Nephron progenitor cell (in vitro differentiated cells): ENCODE results near the gene CCR5AS.

Experiments
- DNase-seq: peaks from one replicate; pipeline ENCODE4 v3.0.0; 2021
- H3K27ac Mint-ChIP-seq: 2 replicates; pipeline ENCODE4 v1.8.0; 2021; ENCODE audit warnings: mild to moderate bottlenecking, moderate library complexity, mixed read lengths
- H3K27me3 Mint-ChIP-seq: 2 replicates; pipeline ENCODE4 v1.8.0; 2021; ENCODE audit warnings: mild to moderate bottlenecking, low read depth, mixed read lengths; ENCODE audit not compliant: poor library complexity
- H3K36me3 Mint-ChIP-seq: 2 replicates; pipeline ENCODE4 v1.8.0; 2021; ENCODE audit warnings: low read depth, mixed read lengths
- H3K4me1 Mint-ChIP-seq: 2 replicates; pipeline ENCODE4 v1.8.0; 2021; ENCODE audit warnings: mixed read lengths
- H3K4me3 Mint-ChIP-seq: 2 replicates; pipeline ENCODE4 v1.8.0; 2021; ENCODE audit warnings: mild to moderate bottlenecking, moderate library complexity, mixed read lengths
- H3K9me3 Mint-ChIP-seq: 2 replicates; pipeline ENCODE4 v1.8.0; 2021; ENCODE audit warnings: mild to moderate bottlenecking, moderate library complexity, mixed read lengths
- TF ChIP-seq, protein P1 (sequence below): fragments of 200-600 bp; sonication (generic); IDR thresholded peaks from 2 replicates; pipeline ENCODE4 v1.5.0; 2021; ENCODE audit warnings: antibody characterized with exemption

The CCR5AS gene

DNA sequence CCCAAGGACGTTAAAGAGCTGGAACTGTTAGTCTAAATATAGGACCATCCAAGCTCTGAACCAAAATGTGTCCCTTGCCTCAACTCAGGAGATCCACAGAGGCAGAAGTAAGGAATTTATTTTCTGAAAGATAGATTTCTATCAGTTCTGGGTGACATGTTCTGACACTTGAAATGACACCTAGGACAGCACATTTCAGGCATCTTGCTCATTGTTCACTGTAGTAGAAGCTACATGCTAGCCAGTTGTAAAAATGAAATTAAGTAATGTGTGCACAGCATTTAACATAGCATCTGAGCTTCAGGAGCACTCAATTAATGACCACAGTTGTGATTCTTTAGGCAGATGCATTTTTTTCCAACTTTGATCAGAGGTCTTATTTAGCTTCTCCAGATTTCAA, 52.4 kb downstream of the CCR5AS start:
- Mint-ChIP-seq H3K27ac (no peak overlapping the region), H3K4me1 (no peaks in the 10 kb centered on the region), H3K9me3 (no peaks in the 10 kb centered on the region), H3K4me3 (no peak overlapping the region), H3K27me3 (peaks cover 45% of the 10 kb centered on the region), H3K36me3 (no peaks in the 10 kb centered on the region)
- no peak for DNase-seq
- TF ChIP-seq, protein P1, sequence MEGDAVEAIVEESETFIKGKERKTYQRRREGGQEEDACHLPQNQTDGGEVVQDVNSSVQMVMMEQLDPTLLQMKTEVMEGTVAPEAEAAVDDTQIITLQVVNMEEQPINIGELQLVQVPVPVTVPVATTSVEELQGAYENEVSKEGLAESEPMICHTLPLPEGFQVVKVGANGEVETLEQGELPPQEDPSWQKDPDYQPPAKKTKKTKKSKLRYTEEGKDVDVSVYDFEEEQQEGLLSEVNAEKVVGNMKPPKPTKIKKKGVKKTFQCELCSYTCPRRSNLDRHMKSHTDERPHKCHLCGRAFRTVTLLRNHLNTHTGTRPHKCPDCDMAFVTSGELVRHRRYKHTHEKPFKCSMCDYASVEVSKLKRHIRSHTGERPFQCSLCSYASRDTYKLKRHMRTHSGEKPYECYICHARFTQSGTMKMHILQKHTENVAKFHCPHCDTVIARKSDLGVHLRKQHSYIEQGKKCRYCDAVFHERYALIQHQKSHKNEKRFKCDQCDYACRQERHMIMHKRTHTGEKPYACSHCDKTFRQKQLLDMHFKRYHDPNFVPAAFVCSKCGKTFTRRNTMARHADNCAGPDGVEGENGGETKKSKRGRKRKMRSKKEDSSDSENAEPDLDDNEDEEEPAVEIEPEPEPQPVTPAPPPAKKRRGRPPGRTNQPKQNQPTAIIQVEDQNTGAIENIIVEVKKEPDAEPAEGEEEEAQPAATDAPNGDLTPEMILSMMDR, result no peak

DNA sequence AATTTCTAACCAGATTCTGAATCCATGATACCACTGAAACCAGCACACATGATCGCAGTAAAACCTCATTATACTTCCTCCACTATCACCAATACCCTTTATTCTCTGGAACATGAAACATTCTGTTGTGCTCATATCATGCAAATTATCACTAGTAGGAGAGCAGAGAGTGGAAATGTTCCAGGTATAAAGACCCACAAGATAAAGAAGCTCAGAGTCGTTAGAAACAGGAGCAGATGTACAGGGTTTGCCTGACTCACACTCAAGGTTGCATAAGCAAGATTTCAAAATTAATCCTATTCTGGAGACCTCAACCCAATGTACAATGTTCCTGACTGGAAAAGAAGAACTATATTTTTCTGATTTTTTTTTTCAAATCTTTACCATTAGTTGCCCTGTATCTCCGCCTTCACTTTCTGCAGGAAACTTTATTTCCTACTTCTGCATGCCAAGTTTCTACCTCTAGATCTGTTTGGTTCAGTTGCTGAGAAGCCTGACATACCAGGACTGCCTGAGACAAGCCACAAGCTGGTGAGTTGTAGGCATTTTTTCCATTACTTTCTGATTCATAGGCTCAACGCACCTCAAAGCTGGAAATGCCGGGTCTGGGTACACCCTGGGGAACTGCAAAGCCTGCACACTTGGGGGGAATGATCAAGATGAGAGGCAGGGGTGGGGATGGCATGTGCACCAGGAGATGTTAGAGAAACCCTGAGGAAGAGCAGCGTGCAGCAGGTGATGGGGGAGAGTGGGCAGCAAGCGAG, 53.0 kb downstream of the CCR5AS start, which contains the start of gene CCR2:
Gene CCR2, plus strand, starts transcription at position 465 of the 764 bp plus-strand sequence. CDS start 3,417 bp downstream, outside the sequence.
- no peak for DNase-seq
- H3K9me3 Mint-ChIP-seq, result no peaks in the 10 kb centered on the region
- H3K27ac Mint-ChIP-seq, result no peak within 1 kb of the TSS
- H3K4me1 Mint-ChIP-seq, result no peaks in the 10 kb centered on the region
- H3K27me3 Mint-ChIP-seq, result peaks cover 41% of the 10 kb centered on the region
- no peaks in the 10 kb centered on the region for H3K36me3 Mint-ChIP-seq
- no peak within 1 kb of the TSS for H3K4me3 Mint-ChIP-seq
- TF ChIP-seq, protein P1, result no peak

DNA sequence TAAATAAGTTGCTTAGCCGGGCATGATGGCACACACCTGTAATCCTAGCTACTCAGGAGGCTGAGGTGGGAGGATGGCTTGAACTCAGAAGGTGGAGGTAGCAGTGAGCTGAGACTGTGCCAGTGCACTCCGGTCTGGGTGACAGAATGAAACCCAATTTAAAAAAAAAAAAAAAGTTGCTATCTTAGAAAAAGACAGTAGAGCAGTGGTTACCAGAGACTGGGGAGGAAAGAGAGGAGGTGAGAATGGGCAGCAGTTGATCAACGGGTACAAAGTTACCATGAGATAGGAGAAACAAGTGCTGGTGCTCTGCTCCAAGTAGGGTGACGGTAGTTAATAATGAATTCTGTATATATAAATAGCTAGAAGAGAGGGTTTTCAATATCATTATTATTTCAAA, 53.8 kb downstream of the CCR5AS start:
- no peak for DNase-seq
- Mint-ChIP-seq H3K27ac (no peak overlapping the region), H3K4me1 (no peaks in the 10 kb centered on the region), H3K27me3 (peaks cover 35% of the 10 kb centered on the region), H3K36me3 (no peaks in the 10 kb centered on the region), H3K9me3 (no peaks in the 10 kb centered on the region), H3K4me3 (no peak overlapping the region)
- TF ChIP-seq, protein P1, result no peak

DNA sequence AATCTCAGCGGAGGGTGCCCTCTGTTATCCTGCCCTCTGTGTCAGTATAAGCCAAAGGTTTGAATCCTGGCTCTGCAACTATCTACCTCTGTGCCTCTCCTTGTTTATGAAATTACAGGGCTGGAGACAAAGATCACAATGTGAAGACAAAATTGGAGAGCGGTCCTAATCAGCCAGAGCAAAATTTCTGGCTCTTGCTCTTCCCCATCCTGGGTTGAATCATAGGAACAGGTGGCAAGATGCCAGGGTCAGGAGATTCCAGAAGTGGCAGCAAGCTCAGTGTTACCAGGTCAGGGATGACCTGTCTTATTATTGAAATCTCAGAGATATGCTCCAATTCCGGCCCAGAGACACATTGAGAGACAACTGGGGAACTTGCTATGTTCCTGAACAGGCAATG, 55.2 kb downstream of the CCR5AS start:
- no peaks in the 10 kb centered on the region for H3K36me3 Mint-ChIP-seq
- peaks cover 29% of the 10 kb centered on the region for H3K27me3 Mint-ChIP-seq

DNA sequence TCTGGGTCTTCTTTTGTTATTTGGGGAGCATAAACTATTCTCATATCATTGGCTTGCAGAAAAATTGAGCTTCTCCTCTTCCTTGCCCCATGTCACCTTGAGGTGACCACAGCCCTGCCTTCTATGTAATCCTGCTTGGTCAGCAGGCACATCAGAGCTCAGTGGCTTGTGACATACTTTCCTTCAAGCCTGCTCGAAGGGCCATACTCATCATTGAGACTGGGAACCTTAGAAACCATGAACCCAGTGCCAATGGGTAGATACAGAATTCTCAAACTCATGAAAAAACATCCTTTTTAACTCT, 56.7 kb downstream of the CCR5AS start:
- H3K27me3 Mint-ChIP-seq, result peaks cover 31% of the 10 kb centered on the region

More for the DNA sequence above, 55.2 kb downstream of the CCR5AS start:
- H3K4me1 Mint-ChIP-seq, result no peaks in the 10 kb centered on the region
- no peak overlapping the region for H3K4me3 Mint-ChIP-seq
- H3K27ac Mint-ChIP-seq, result no peak overlapping the region
- TF ChIP-seq, protein P1, result no peak
- H3K9me3 Mint-ChIP-seq, result peaks cover 6% of the 10 kb centered on the region
- no peak for DNase-seq

More for the DNA sequence above, 56.7 kb downstream of the CCR5AS start:
- Mint-ChIP-seq H3K4me1 (no peaks in the 10 kb centered on the region), H3K9me3 (peaks cover 6% of the 10 kb centered on the region), H3K36me3 (no peaks in the 10 kb centered on the region), H3K27ac (no peak overlapping the region), H3K4me3 (no peak overlapping the region)
- TF ChIP-seq, protein P1, result no peak
- no peak for DNase-seq
